IMR-90 (cell line): ENCODE measurements around the gene WAC. TPM values are rescaled to one million over a fixed set of nuclear protein-coding genes. Genes with fewer than 3 reads are reported as not detected.

Source experiments
- ATAC-seq: fragments of 200-7000 bp; cut with Tn5 transposase; 2 replicates; pipeline ENCODE4 v1.9.1; 2020; ENCODE audit warnings: low read depth, mild to moderate bottlenecking, moderate library complexity
- BruUV-seq: library from RNA; stranded (reverse); fragments of 400-500 nt; replicated peaks from 2 replicates; lab custom pipeline; 2021; lab: Mats Ljungman, UMichigan
- CTCF ChIA-PET: fragments of 300-600 bp; formaldehyde crosslinking; extraction: SDS; loops from one replicate; lab custom pipeline; 2021; ENCODE audit warnings: antibody characterized with exemption; lab: Yijun Ruan, JAX
- POLR2A ChIA-PET: fragments of 300-600 bp; sonication (Branson Sonifier 250); formaldehyde crosslinking; loops from one replicate; lab custom pipeline; 2022; ENCODE audit warnings: antibody characterized with exemption; ENCODE audit not compliant: unreplicated experiment; lab: Charles Lee
- DNase-seq: peaks from one replicate; pipeline ENCODE4 v3.0.0; 2013
- H2AFZ ChIP-seq: replicated peaks from 2 replicates; pipeline ENCODE3; 2013; ENCODE audit warnings: low read length, mild to moderate bottlenecking; ENCODE audit not compliant: poor library complexity
- H2AK5ac ChIP-seq: 2 replicates; pipeline ENCODE4 v1.6.1; 2013; ENCODE audit warnings: low read depth, low read length, inconsistent platforms
- H2AK9ac ChIP-seq: replicated peaks from 2 replicates; pipeline ENCODE3; 2013; ENCODE audit warnings: mild to moderate bottlenecking, low read depth, low read length, moderate library complexity; ENCODE audit not compliant: poor library complexity
- H2BK120ac ChIP-seq: 2 replicates; pipeline ENCODE4 v1.6.1; 2013; ENCODE audit warnings: low read depth, low read length, inconsistent platforms
- H2BK15ac ChIP-seq: 3 replicates; pipeline ENCODE4 v1.6.1; 2013; ENCODE audit warnings: low read depth, low read length, inconsistent platforms
- H2BK20ac ChIP-seq: 2 replicates; pipeline ENCODE4 v1.6.1; 2013; ENCODE audit warnings: low read depth, mild to moderate bottlenecking, inconsistent platforms, low read length, moderate library complexity
- H2BK5ac ChIP-seq: 2 replicates; pipeline ENCODE4 v1.6.1; 2013; ENCODE audit warnings: mild to moderate bottlenecking, low read depth, low read length, inconsistent platforms; ENCODE audit not compliant: poor library complexity, severe bottlenecking
- H3K14ac ChIP-seq: replicated peaks from 2 replicates; pipeline ENCODE4 v1.6.1; 2013; ENCODE audit warnings: low read depth, low read length, inconsistent platforms
- H3K18ac ChIP-seq: 2 replicates; pipeline ENCODE4 v1.6.1; 2013; ENCODE audit warnings: low read depth, low read length, control low read depth
- H3K23ac ChIP-seq: 2 replicates; pipeline ENCODE4 v1.6.1; 2013; ENCODE audit warnings: low read depth, low read length, inconsistent platforms
- H3K27ac ChIP-seq: 2 replicates; pipeline ENCODE4 v1.5.1; 2013; ENCODE audit warnings: mild to moderate bottlenecking, control low read depth, low read length; ENCODE audit not compliant: insufficient read depth
- H3K27me3 ChIP-seq: 2 replicates; pipeline ENCODE4 v1.6.1; 2013; ENCODE audit warnings: low read length; ENCODE audit not compliant: control insufficient read depth, insufficient read depth
- H3K36me3 ChIP-seq: 2 replicates; pipeline ENCODE4 v1.6.1; 2013; ENCODE audit warnings: low read length, mixed read lengths; ENCODE audit not compliant: control insufficient read depth, insufficient read depth
- H3K4ac ChIP-seq: 2 replicates; pipeline ENCODE4 v1.6.1; 2013; ENCODE audit warnings: low read depth, low read length, inconsistent platforms
- H3K4me1 ChIP-seq: 2 replicates; pipeline ENCODE4 v1.6.1; 2013; ENCODE audit warnings: low read length, mixed read lengths; ENCODE audit not compliant: control insufficient read depth, insufficient read depth
- H3K4me2 ChIP-seq: 2 replicates; pipeline ENCODE4 v1.6.1; 2013; ENCODE audit warnings: low read depth, mild to moderate bottlenecking, control low read depth, low read length, moderate library complexity
- H3K4me3 ChIP-seq: 2 replicates; pipeline ENCODE4 v1.5.1; 2013; ENCODE audit warnings: low read depth, mild to moderate bottlenecking, control low read depth, low read length, moderate library complexity; ENCODE audit not compliant: insufficient read depth
- H3K56ac ChIP-seq: 2 replicates; pipeline ENCODE4 v1.6.1; 2013; ENCODE audit warnings: low read length, inconsistent platforms; ENCODE audit not compliant: insufficient read depth; ENCODE audit errors: extremely low read depth
- H3K79me1 ChIP-seq, 2 experiments: 2 replicates each; pipeline ENCODE4 v1.6.1; 2013; ENCODE audit warnings: low read length in 2 of 2, inconsistent platforms in 1 of 2, low read depth in 1 of 2
- H3K9ac ChIP-seq: 2 replicates; pipeline ENCODE4 v1.6.1; 2013; ENCODE audit warnings: low read depth, low read length, control low read depth
- H3K9me1 ChIP-seq: 2 replicates; pipeline ENCODE4 v1.6.1; 2013; ENCODE audit warnings: low read length, inconsistent platforms; ENCODE audit not compliant: insufficient read depth
- H3K9me3 ChIP-seq: 2 replicates; pipeline ENCODE4 v1.6.1; 2013; ENCODE audit warnings: low read length; ENCODE audit not compliant: control insufficient read depth, insufficient read depth
- H4K20me1 ChIP-seq: 2 replicates; pipeline ENCODE4 v1.6.1; 2013; ENCODE audit warnings: low read length, inconsistent platforms; ENCODE audit not compliant: insufficient read depth
- H4K5ac ChIP-seq: 2 replicates; pipeline ENCODE4 v1.6.1; 2013; ENCODE audit warnings: mild to moderate bottlenecking, low read depth, low read length, control low read depth
- H4K8ac ChIP-seq, 2 experiments: 2 replicates each; pipeline ENCODE4 v1.6.1; 2013; ENCODE audit warnings: low read depth in 2 of 2, low read length in 2 of 2, control low read depth in 1 of 2, inconsistent platforms in 1 of 2
- H4K91ac ChIP-seq: 2 replicates; pipeline ENCODE4 v1.6.1; 2013; ENCODE audit warnings: low read depth, low read length, inconsistent platforms; ENCODE audit not compliant: insufficient read depth
- CHD1 ChIP-seq: IDR thresholded peaks from 2 replicates; pipeline ENCODE4 v1.6.1; 2012; ENCODE audit warnings: low read depth, low read length, improper control_type of control experiment
- MAFK ChIP-seq: IDR thresholded peaks from 2 replicates; pipeline ENCODE4 v1.6.1; 2012; ENCODE audit warnings: low read depth, low read length, improper control_type of control experiment
- NFE2L2 ChIP-seq: fragments of 150-350 bp; IDR thresholded peaks from 2 replicates; pipeline ENCODE4 v1.6.1; 2016; ENCODE audit warnings: low read depth, mild to moderate bottlenecking, low read length
- WGBS, 2 experiments: methylation state at CpG; one replicate each; pipeline versions ENCODE4 v1.1.5 to v1.1.7; 2013; ENCODE audit warnings: missing lambda C conversion rate in 2 of 2; ENCODE audit not compliant: insufficient read length in 1 of 2; ENCODE audit errors: extremely low coverage in 2 of 2; 5-methylcytosine and 5-hydroxymethylcytosine counted together
- dilution Hi-C: fragments of 300-500 bp; cut with HindIII; formaldehyde crosslinking; loops from one replicate; pipeline ENCODE4 v1.14.3; 2018; ENCODE audit warnings: low sequenced_read_pairs; ENCODE audit not compliant: unreplicated experiment
- in situ Hi-C: fragments of 300-500 bp; cut with MboI; formaldehyde crosslinking; loops from 3 replicates; pipeline ENCODE4 v1.14.3; 2019; ENCODE audit warnings: low sequenced_read_pairs, inconsistent platforms, mixed read lengths
- intact Hi-C: fragments of 100-400 bp; cut with micrococcal nuclease; formaldehyde crosslinking; loops from 2 replicates; pipeline ENCODE4 v1.10.0; 2022
- polyA plus RNA-seq, 3 experiments: library from polyadenylated mRNA; depleted of rRNA; stranded (reverse); fragments of >200 nt; gene quantifications; 2 replicates each; pipeline ENCODE4 v1.2.3, GENCODE V29; 2012; ENCODE audit warnings: low replicate concordance in 1 of 3
- total RNA-seq: library from RNA; depleted of rRNA; stranded (reverse); fragments of >200 nt; gene quantifications from 2 replicates; pipeline ENCODE4 v1.2.3, GENCODE V29; 2012
- TF ChIP-seq, protein P1 (sequence below): conservative IDR thresholded peaks from 2 replicates; pipeline ENCODE4 v1.5.1; 2012; ENCODE audit warnings: mild to moderate bottlenecking, low read depth, low read length, improper control_type of control experiment
- TF ChIP-seq, protein P2 (sequence below): fragments of 150-350 bp; IDR thresholded peaks from 2 replicates; pipeline ENCODE4 v1.6.1; 2017; ENCODE audit warnings: mild to moderate bottlenecking, antibody characterized with exemption, low read length, low read depth

Gene WAC
- total and polyA plus RNA-seq, 2 of the 4 experiments (the other 2 are of a cell fraction): 39.6 to 52.2 TPM

DNA sequence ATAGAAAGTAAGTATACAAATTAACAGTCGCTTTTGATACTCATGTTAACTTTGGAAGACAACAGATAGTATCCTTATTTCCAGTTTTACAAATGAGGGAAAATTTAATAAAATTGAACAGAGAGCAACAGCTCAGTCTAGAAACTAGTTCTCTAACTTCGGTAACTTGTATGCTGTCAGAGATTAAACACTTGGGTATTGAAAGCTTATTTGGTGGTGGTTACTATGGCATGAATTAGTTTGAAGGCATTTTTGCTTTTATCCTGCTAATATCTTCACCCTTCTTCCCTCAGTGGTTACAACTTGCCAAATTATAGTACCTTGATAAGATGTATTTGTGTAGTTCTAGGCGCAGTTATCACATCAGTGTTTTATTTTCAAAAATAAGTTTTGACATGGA, 7.2 kb downstream of the WAC start:
- no peak overlapping the region for H3K4ac ChIP-seq
- no CpG with 5 or more reads among the region's 3 CpGs for WGBS, 2 experiments
- CTCF ChIA-PET: interaction anchor here (0.5 kb wide), 1 partner anchor 50 kb away, joined by 7 read pairs; no protein-coding TSS in a partner anchor

More for the DNA sequence above, 7.2 kb downstream of the WAC start:
- H3K14ac ChIP-seq: no peak overlapping the region
- no peak overlapping the region for H4K8ac ChIP-seq
- no peaks in the 10 kb centered on the region for H3K9me3 ChIP-seq
- no peak for ATAC-seq
- no peak overlapping the region for H2BK120ac ChIP-seq
- H2AK9ac ChIP-seq: no peak overlapping the region
- no peak overlapping the region for H3K27ac ChIP-seq
- no peak for DNase-seq
- TF ChIP-seq NFE2L2 (no peak), MAFK (no peak), CHD1 (no peak)
- TF ChIP-seq, protein P1, sequence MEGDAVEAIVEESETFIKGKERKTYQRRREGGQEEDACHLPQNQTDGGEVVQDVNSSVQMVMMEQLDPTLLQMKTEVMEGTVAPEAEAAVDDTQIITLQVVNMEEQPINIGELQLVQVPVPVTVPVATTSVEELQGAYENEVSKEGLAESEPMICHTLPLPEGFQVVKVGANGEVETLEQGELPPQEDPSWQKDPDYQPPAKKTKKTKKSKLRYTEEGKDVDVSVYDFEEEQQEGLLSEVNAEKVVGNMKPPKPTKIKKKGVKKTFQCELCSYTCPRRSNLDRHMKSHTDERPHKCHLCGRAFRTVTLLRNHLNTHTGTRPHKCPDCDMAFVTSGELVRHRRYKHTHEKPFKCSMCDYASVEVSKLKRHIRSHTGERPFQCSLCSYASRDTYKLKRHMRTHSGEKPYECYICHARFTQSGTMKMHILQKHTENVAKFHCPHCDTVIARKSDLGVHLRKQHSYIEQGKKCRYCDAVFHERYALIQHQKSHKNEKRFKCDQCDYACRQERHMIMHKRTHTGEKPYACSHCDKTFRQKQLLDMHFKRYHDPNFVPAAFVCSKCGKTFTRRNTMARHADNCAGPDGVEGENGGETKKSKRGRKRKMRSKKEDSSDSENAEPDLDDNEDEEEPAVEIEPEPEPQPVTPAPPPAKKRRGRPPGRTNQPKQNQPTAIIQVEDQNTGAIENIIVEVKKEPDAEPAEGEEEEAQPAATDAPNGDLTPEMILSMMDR: no peak
- TF ChIP-seq, protein P2, sequence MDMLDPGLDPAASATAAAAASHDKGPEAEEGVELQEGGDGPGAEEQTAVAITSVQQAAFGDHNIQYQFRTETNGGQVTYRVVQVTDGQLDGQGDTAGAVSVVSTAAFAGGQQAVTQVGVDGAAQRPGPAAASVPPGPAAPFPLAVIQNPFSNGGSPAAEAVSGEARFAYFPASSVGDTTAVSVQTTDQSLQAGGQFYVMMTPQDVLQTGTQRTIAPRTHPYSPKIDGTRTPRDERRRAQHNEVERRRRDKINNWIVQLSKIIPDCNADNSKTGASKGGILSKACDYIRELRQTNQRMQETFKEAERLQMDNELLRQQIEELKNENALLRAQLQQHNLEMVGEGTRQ: no peak
- H3K4me1 ChIP-seq: peaks cover 1% of the 10 kb centered on the region; the same call in 1 of the 2 replicates
- no peak overlapping the region for H3K18ac ChIP-seq
- H3K9me1 ChIP-seq: peaks cover 5% of the 10 kb centered on the region
- no peak overlapping the region for H3K9ac ChIP-seq
- in situ Hi-C loops: no loop called here
- H3K23ac ChIP-seq: no peak overlapping the region
- H4K5ac ChIP-seq: no peak overlapping the region
- H4K91ac ChIP-seq: no peak overlapping the region
- dilution Hi-C loops: no loop called here
- no peak overlapping the region for H2BK15ac ChIP-seq
- no peak overlapping the region for H2BK5ac ChIP-seq
- BruUV-seq: no TSS peak
- H2BK20ac ChIP-seq: no peak overlapping the region
- peaks cover 19 to 64% of the 10 kb centered on the region in 2 experiments; a peak in 3 of 4 replicates for H3K79me1 ChIP-seq
- POLR2A ChIA-PET: no interaction called here
- no peak overlapping the region for H3K56ac ChIP-seq
- H3K4me2 ChIP-seq: no peak overlapping the region
- no peak overlapping the region for H3K4me3 ChIP-seq
- peaks cover 69% of the 10 kb centered on the region for H4K20me1 ChIP-seq
- peaks cover 49% of the 10 kb centered on the region for H3K36me3 ChIP-seq
- H3K27me3 ChIP-seq: no peaks in the 10 kb centered on the region
- intact Hi-C loops: loop anchor here (5.0 kb wide), 1 partner anchor 67 kb away; no protein-coding TSS in a partner anchor
- H2AK5ac ChIP-seq: no peak overlapping the region
- no peak overlapping the region for H2AFZ ChIP-seq
